ENCODE results near the gene MIB2. TPM values are rescaled to one million over a fixed set of nuclear protein-coding genes. Genes with fewer than 3 reads are reported as not detected.

Gene MIB2
- total RNA-seq, 1 experiment from 2014 or later = 74.5 TPM

DNA sequence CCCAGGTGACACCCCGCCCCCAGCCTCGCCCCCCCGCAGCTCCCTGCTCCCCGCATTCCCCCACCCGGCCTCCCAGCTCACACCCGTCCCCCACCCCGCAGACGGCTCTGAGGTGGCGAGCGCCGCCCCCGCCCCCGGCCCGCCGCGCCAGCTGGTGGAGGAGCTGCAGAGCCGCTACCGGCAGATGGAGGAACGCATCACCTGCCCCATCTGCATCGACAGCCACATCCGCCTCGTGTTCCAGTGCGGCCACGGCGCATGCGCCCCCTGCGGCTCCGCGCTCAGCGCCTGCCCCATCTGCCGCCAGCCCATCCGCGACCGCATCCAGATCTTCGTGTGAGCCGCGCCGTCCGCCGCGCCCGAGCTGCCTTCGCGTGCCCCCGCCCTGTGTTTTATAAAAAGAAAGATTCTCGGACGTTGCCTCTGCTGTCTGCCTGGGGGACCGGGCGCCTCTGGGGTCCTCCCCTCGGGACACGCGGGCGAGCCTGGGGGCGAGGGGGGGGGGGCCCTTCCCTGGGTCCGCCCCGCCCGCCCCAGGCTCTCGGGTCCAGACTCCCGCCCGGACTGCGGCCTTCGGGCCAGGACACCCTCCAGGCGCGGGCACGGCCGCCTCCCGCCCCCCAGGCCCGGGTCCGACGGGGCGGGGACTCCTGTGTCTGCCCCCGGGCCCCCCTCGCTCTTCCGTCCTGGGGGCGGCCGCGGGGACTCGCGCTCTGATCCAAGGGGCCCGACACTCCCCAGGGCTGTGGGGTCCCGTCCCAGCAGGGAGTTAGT, 15.1 kb downstream of the MIB2 start:
- no peaks in the 10 kb centered on the region for H3K4me1 ChIP-seq (ENCODE audit: control insufficient read depth, insufficient read depth, low read length)
- DNase-seq (ENCODE audit: low read depth, low spot score) (no peak), ATAC-seq (no peak)
- BruUV-seq (replicated peaks) = no TSS peak
- no peak overlapping the region for H3K27ac ChIP-seq (ENCODE audit: low read length)
- H3K27me3 ChIP-seq (ENCODE audit: control insufficient read depth, insufficient read depth, low read length) = no peaks in the 10 kb centered on the region
- POLR2A ChIA-PET = no interaction called here
- H3K36me3 ChIP-seq (ENCODE audit: control insufficient read depth, insufficient read depth, low read length) = no peaks in the 10 kb centered on the region
- TF ChIP-seq SIN3A (IDR thresholded peaks at IDR 0.05; ENCODE audit: borderline replicate concordance, insufficient read depth, low read depth, low read length) = no peak
- TF ChIP-seq POLR2AphosphoS5 (IDR thresholded peaks at IDR 0.05; ENCODE audit: low read depth, low read length) = no peak
- no peak for TF ChIP-seq TCF7L2 (IDR thresholded peaks at IDR 0.05; ENCODE audit: low read depth, low read length)
- TF ChIP-seq, protein P1, sequence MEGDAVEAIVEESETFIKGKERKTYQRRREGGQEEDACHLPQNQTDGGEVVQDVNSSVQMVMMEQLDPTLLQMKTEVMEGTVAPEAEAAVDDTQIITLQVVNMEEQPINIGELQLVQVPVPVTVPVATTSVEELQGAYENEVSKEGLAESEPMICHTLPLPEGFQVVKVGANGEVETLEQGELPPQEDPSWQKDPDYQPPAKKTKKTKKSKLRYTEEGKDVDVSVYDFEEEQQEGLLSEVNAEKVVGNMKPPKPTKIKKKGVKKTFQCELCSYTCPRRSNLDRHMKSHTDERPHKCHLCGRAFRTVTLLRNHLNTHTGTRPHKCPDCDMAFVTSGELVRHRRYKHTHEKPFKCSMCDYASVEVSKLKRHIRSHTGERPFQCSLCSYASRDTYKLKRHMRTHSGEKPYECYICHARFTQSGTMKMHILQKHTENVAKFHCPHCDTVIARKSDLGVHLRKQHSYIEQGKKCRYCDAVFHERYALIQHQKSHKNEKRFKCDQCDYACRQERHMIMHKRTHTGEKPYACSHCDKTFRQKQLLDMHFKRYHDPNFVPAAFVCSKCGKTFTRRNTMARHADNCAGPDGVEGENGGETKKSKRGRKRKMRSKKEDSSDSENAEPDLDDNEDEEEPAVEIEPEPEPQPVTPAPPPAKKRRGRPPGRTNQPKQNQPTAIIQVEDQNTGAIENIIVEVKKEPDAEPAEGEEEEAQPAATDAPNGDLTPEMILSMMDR (IDR thresholded peaks at IDR 0.05) = no peak
- no peak for TF ChIP-seq REST (IDR thresholded peaks at IDR 0.05; ENCODE audit: insufficient read depth in 1 of 2, low read depth in 2 of 2, low read length in 1 of 2)
- intact Hi-C loops (cut with micrococcal nuclease; ENCODE audit: unreplicated experiment) = no loop called here
- in situ Hi-C loops (cut with HindIII; ENCODE audit: low pct_unique_long_range_greater_than_20kb, low sequenced_read_pairs) = no loop called here
- H3K9me3 ChIP-seq (ENCODE audit: control insufficient read depth, insufficient read depth, low read depth, low read length) = no peaks in the 10 kb centered on the region
- CTCF ChIA-PET = no interaction called here
- no peak overlapping the region for H3K4me3 ChIP-seq (ENCODE audit: low read depth in 2 of 2, low read length in 2 of 2)

DNA sequence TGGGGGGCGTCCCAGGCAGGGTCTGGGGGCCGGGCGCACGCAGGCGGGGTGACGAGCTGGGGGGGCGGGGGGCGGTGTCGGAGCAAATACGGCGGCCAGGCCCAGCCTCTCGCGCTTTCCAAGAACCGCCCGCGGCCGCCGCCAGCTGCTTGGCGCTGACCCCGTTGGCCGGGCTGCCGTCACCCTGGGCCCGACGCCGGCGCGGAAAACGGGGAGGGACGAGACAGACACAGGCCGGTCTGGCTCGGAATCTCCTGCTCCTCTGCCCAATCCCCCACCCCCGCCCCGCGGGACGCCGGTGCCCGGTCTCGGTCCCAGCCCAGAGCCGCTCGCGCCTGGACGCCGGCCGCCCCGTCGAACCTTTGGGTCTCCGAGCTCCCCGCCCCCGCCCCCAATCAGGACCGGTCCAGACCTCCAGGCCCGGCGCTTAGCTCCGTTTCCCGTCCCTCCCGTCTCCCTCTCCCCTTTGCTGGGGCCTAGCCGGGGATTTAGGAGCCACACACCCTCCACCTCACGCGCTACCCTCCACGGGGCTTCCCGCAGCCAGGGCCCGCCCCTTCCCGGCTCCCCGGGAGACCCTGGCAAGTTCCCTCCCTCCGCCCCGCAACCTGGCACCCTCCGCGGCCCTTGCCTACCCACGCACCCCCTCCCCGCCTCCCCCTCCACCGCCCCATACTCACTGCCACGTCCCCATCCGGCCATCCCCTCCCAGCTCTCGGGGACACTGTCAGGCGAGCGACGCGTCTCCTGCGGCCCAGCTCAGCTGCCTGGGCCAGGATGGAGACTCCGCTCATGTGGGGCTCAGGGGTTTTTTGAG, 15.9 kb downstream of the MIB2 start:
- POLR2A ChIA-PET = no interaction called here
- Histone ChIP-seq H3K27me3 (ENCODE audit: control insufficient read depth, insufficient read depth, low read length) (no peaks in the 10 kb centered on the region), H3K4me3 (ENCODE audit: low read depth in 2 of 2, low read length in 2 of 2) (no peak overlapping the region), H3K36me3 (ENCODE audit: control insufficient read depth, insufficient read depth, low read length) (no peaks in the 10 kb centered on the region), H3K9me3 (ENCODE audit: control insufficient read depth, insufficient read depth, low read depth, low read length) (no peaks in the 10 kb centered on the region), H3K4me1 (ENCODE audit: control insufficient read depth, insufficient read depth, low read length) (no peaks in the 10 kb centered on the region), H3K27ac (ENCODE audit: low read length) (no peak overlapping the region)
- intact Hi-C loops (cut with micrococcal nuclease; ENCODE audit: unreplicated experiment) (no loop called here), in situ Hi-C loops (cut with HindIII; ENCODE audit: low pct_unique_long_range_greater_than_20kb, low sequenced_read_pairs) (no loop called here)
- DNase-seq (ENCODE audit: low read depth, low spot score) (no peak), ATAC-seq (no peak)
- no TSS peak for BruUV-seq (replicated peaks)
- CTCF ChIA-PET = no interaction called here
- TF ChIP-seq TCF7L2 (IDR thresholded peaks at IDR 0.05; ENCODE audit: low read depth, low read length) (no peak), SIN3A (IDR thresholded peaks at IDR 0.05; ENCODE audit: borderline replicate concordance, insufficient read depth, low read depth, low read length) (no peak), REST (IDR thresholded peaks at IDR 0.05; ENCODE audit: insufficient read depth in 1 of 2, low read depth in 2 of 2, low read length in 1 of 2) (no peak), POLR2AphosphoS5 (IDR thresholded peaks at IDR 0.05; ENCODE audit: low read depth, low read length) (no peak)
- TF ChIP-seq, protein P1 (IDR thresholded peaks at IDR 0.05) = no peak
